Measurements from ENCODE around the gene DIP2C. TPM values are rescaled to one million over a fixed set of nuclear protein-coding genes. Genes with fewer than 3 reads are reported as not detected.
A peak's percentile ranks its signal among the peaks of the same experiment; 100 is the strongest.

The DIP2C gene
- total RNA-seq, 2 donors from 2014 or later: 13.0 to 13.7 TPM

GRCh38 chr10:453647-454046 lies 235.8 kb downstream of the DIP2C start:
- Mint-ChIP-seq H3K27me3 (ENCODE audit: insufficient read depth) (no peaks in the 10 kb centered on the region), H3K27ac (no peak overlapping the region), H3K36me3 (ENCODE audit: low read depth) (no peaks in the 10 kb centered on the region), H3K4me1 (peaks cover 28% of the 10 kb centered on the region), H3K9me3 (no peaks in the 10 kb centered on the region), H3K4me3 (no peak overlapping the region)
- Histone ChIP-seq H3K27me3 (ENCODE audit: control insufficient read depth, insufficient read depth, low read length, poor library complexity, severe bottlenecking) (no peaks in the 10 kb centered on the region), H3K27ac (ENCODE audit: low read depth, low read length) (no peak overlapping the region), H3K9ac (ENCODE audit: extremely low read depth, low read length, poor library complexity, severe bottlenecking) (no peak overlapping the region), H3K9me3 (ENCODE audit: control insufficient read depth, low read length) (no peaks in the 10 kb centered on the region), H3K4me1 (ENCODE audit: control insufficient read depth, insufficient read depth, low read length) (peaks cover 8% of the 10 kb centered on the region), H3K4me3 (ENCODE audit: low read length) (no peak overlapping the region), H3K36me3 (ENCODE audit: control insufficient read depth, insufficient read depth, low read length) (peaks cover 4% of the 10 kb centered on the region)
- DNase-seq: no peak
- 88 to 90% methylated on average over 1 to 3 of the region's 3 CpGs for WGBS, 2 experiments (ENCODE audit: insufficient coverage in 1 of 2, insufficient read length in 1 of 2)
- TF ChIP-seq CTCF (conservative IDR thresholded peaks at IDR 0.05): no peak

GRCh38 chr10:452512-453426 lies 236.7 kb downstream of the DIP2C start:
- peak; percentile 30 for TF ChIP-seq CTCF (conservative IDR thresholded peaks at IDR 0.05)
- no peak for DNase-seq
- Histone ChIP-seq H3K9me3 (ENCODE audit: control insufficient read depth, low read length) (no peaks in the 10 kb centered on the region), H3K27me3 (ENCODE audit: control insufficient read depth, insufficient read depth, low read length, poor library complexity, severe bottlenecking) (no peaks in the 10 kb centered on the region), H3K9ac (ENCODE audit: extremely low read depth, low read length, poor library complexity, severe bottlenecking) (no peak overlapping the region), H3K4me3 (ENCODE audit: low read length) (no peak overlapping the region), H3K36me3 (ENCODE audit: control insufficient read depth, insufficient read depth, low read length) (peaks cover 4% of the 10 kb centered on the region), H3K4me1 (ENCODE audit: control insufficient read depth, insufficient read depth, low read length) (peaks cover 8% of the 10 kb centered on the region), H3K27ac (ENCODE audit: low read depth, low read length) (no peak overlapping the region)
- H3K27me3 Mint-ChIP-seq (ENCODE audit: insufficient read depth): no peaks in the 10 kb centered on the region
- WGBS, 2 experiments (ENCODE audit: insufficient coverage in 1 of 2, insufficient read length in 1 of 2): 91 to 93% methylated on average over 24 of the region's 24 CpGs
- H3K36me3 Mint-ChIP-seq (ENCODE audit: low read depth): no peaks in the 10 kb centered on the region
- H3K9me3 Mint-ChIP-seq: no peaks in the 10 kb centered on the region
- peaks cover 28% of the 10 kb centered on the region for H3K4me1 Mint-ChIP-seq
- no peak overlapping the region for H3K4me3 Mint-ChIP-seq
- peak overlapping the region; percentile 49 for H3K27ac Mint-ChIP-seq

GRCh38 chr10:451856-452255 lies 237.6 kb downstream of the DIP2C start:
- TF ChIP-seq CTCF (conservative IDR thresholded peaks at IDR 0.05): no peak
- Mint-ChIP-seq H3K4me3 (no peak overlapping the region), H3K36me3 (ENCODE audit: low read depth) (no peaks in the 10 kb centered on the region), H3K4me1 (peaks cover 28% of the 10 kb centered on the region), H3K9me3 (no peaks in the 10 kb centered on the region), H3K27ac (no peak overlapping the region), H3K27me3 (ENCODE audit: insufficient read depth) (no peaks in the 10 kb centered on the region)
- 93 to 94% methylated on average over 6 to 7 of the region's 7 CpGs for WGBS, 2 experiments (ENCODE audit: insufficient coverage in 1 of 2, insufficient read length in 1 of 2)
- Histone ChIP-seq H3K4me1 (ENCODE audit: control insufficient read depth, insufficient read depth, low read length) (peaks cover 8% of the 10 kb centered on the region), H3K27me3 (ENCODE audit: control insufficient read depth, insufficient read depth, low read length, poor library complexity, severe bottlenecking) (no peaks in the 10 kb centered on the region), H3K4me3 (ENCODE audit: low read length) (no peak overlapping the region), H3K36me3 (ENCODE audit: control insufficient read depth, insufficient read depth, low read length) (peaks cover 4% of the 10 kb centered on the region), H3K9me3 (ENCODE audit: control insufficient read depth, low read length) (no peaks in the 10 kb centered on the region), H3K27ac (ENCODE audit: low read depth, low read length) (no peak overlapping the region), H3K9ac (ENCODE audit: extremely low read depth, low read length, poor library complexity, severe bottlenecking) (no peak overlapping the region)
- no peak for DNase-seq
